Ishikawa (cell line): ENCODE results near the gene TMPRSS6.

ENCODE experiments used
- CEBPB ChIP-seq: IDR thresholded peaks from 2 replicates; pipeline ENCODE4 v1.6.1; 2012
- CREB1 ChIP-seq: IDR thresholded peaks from 2 replicates; pipeline ENCODE4 v1.6.1; 2012; ENCODE audit warnings: low read depth
- EP300 ChIP-seq: IDR thresholded peaks from 2 replicates; pipeline ENCODE4 v1.6.1; 2012; ENCODE audit warnings: borderline replicate concordance
- FOXM1 ChIP-seq: IDR thresholded peaks from 2 replicates; pipeline ENCODE4 v1.6.1; 2012; ENCODE audit warnings: low read depth, borderline replicate concordance
- MAX ChIP-seq: IDR thresholded peaks from 2 replicates; pipeline ENCODE4 v1.6.1; 2012
- NFIC ChIP-seq: IDR thresholded peaks from 2 replicates; pipeline ENCODE4 v1.6.1; 2012
- RAD21 ChIP-seq: IDR thresholded peaks from 2 replicates; pipeline ENCODE4 v1.6.1; 2012; ENCODE audit warnings: low read depth
- REST ChIP-seq: IDR thresholded peaks from 2 replicates; pipeline ENCODE4 v1.6.1; 2012; ENCODE audit warnings: low read depth, mild to moderate bottlenecking
- TAF1 ChIP-seq: IDR thresholded peaks from 2 replicates; pipeline ENCODE4 v1.6.1; 2012; ENCODE audit warnings: low read depth, mild to moderate bottlenecking
- TCF12 ChIP-seq: IDR thresholded peaks from 2 replicates; pipeline ENCODE4 v1.6.1; 2012; ENCODE audit warnings: low read depth
- TEAD4 ChIP-seq: IDR thresholded peaks from 2 replicates; pipeline ENCODE4 v1.6.1; 2012
- USF1 ChIP-seq: IDR thresholded peaks from 2 replicates; pipeline ENCODE4 v1.6.1; 2012
- YY1 ChIP-seq: IDR thresholded peaks from 2 replicates; pipeline ENCODE4 v1.6.1; 2012; ENCODE audit warnings: low read depth
- ZBTB7A ChIP-seq: IDR thresholded peaks from 2 replicates; pipeline ENCODE4 v1.6.1; 2012; ENCODE audit warnings: low read depth

Gene TMPRSS6

GRCh38 chr22:37070744-37071143, 38.8 kb downstream of the TMPRSS6 start:
- TF ChIP-seq TAF1, result no peak
- TF ChIP-seq RAD21, result no peak
- TF ChIP-seq MAX, result no peak
- no peak for TF ChIP-seq TEAD4
- no peak for TF ChIP-seq YY1
- no peak for TF ChIP-seq REST

GRCh38 chr22:37070334-37070733, 39.2 kb downstream of the TMPRSS6 start:
- TF ChIP-seq CREB1 (no peak), TEAD4 (no peak), ZBTB7A (no peak), YY1 (no peak), TCF12 (no peak), USF1 (no peak), TAF1 (no peak), FOXM1 (no peak), NFIC (no peak), EP300 (no peak), REST (no peak), MAX (no peak), RAD21 (no peak)

- TF ChIP-seq YY1, result no peak
- TF ChIP-seq REST, result no peak
- no peak for TF ChIP-seq RAD21
- TF ChIP-seq TAF1, result no peak
Measured at GRCh38 chr22:37069719-37070118, 39.8 kb downstream of the TMPRSS6 start.

- TF ChIP-seq USF1 (no peak), YY1 (no peak), CREB1 (no peak), TEAD4 (no peak), FOXM1 (no peak), CEBPB (no peak), TAF1 (no peak), REST (no peak), TCF12 (no peak)
Measured at GRCh38 chr22:37069319-37069718, 40.2 kb downstream of the TMPRSS6 start.
